GM18526 (cell line): Measurements from ENCODE around the gene UCHL1.

Source experiments
- POLR2A ChIP-seq: IDR thresholded peaks from 3 replicates; pipeline ENCODE4 v1.6.1; 2011; ENCODE audit not compliant: insufficient read length; ENCODE audit errors: extremely low read depth

Gene UCHL1

GRCh38 chr4:41299486-41299885 is 42.8 kb downstream of the UCHL1 start:
- TF ChIP-seq POLR2A = no peak

GRCh38 chr4:41301137-41301536 is 44.4 kb downstream of the UCHL1 start:
- TF ChIP-seq POLR2A = no peak

- TF ChIP-seq POLR2A = no peak
Observed at GRCh38 chr4:41303372-41304118, 46.8 kb downstream of the UCHL1 start.

GRCh38 chr4:41304221-41304620 is 47.5 kb downstream of the UCHL1 start:
- TF ChIP-seq POLR2A = no peak

- TF ChIP-seq POLR2A = no peak
Observed at GRCh38 chr4:41305476-41305875, 48.7 kb downstream of the UCHL1 start.

GRCh38 chr4:41307638-41308037 is 50.9 kb downstream of the UCHL1 start:
- no peak for TF ChIP-seq POLR2A

- TF ChIP-seq POLR2A = no peak
Observed at GRCh38 chr4:41308398-41308797, 51.7 kb downstream of the UCHL1 start.

- TF ChIP-seq POLR2A = no peak
Observed at GRCh38 chr4:41315862-41316261, 59.1 kb downstream of the UCHL1 start.
